Measurements from ENCODE around the gene FBXO45. TPM values are rescaled to one million over a fixed set of nuclear protein-coding genes. Genes with fewer than 3 reads are reported as not detected.

Gene FBXO45
- total and polyA plus RNA-seq, 2 of the 13 experiments (the other 11 are each of a cell fraction or from before 2014, with no cell fraction given) = 7.0 to 12.1 TPM

- in situ Hi-C loops (cut with HindIII; ENCODE audit: extremely low pct_ligation_motif_present, low pct_unique_long_range_greater_than_20kb) = no loop called here
- no peaks in the 10 kb centered on the region for H3K36me3 ChIP-seq (replicated peaks in 1 of 2; ENCODE audit: control insufficient read depth in 1 of 2, insufficient read depth in 2 of 2, low read length in 2 of 2)
- ChIA-PET CTCF (ENCODE audit: low intra/inter-chr PET ratio, low total read pairs) (no interaction called here), POLR2A (no interaction called here)
- peak overlapping the region in 1 of 3 experiments; percentile 7; a peak in 2 of 6 replicates for H3K4me3 ChIP-seq (replicated peaks in 1 of 3; ENCODE audit: insufficient read depth in 1 of 3, low read depth in 2 of 3, low read length in 3 of 3)
- H3K4me2 ChIP-seq (ENCODE audit: low read depth, low read length) = peak overlapping the region; percentile 27; the same call in 1 of the 2 replicates
- 26% methylated on average over 9 of the region's 10 CpGs for WGBS (ENCODE audit: low lambda C conversion rate)
- no TSS peak for BruUV-seq (replicated peaks)
- no peaks in the 10 kb centered on the region for H3K9me3 ChIP-seq (ENCODE audit: low read length)
- intact Hi-C loops (cut with micrococcal nuclease; ENCODE audit: unreplicated experiment) = no loop called here
- H3K27me3 ChIP-seq (ENCODE audit: control insufficient read depth in 1 of 2, insufficient read depth in 2 of 2, low read length in 2 of 2) = peaks cover 0 to 13% of the 10 kb centered on the region in 2 experiments; a peak in 3 of 5 replicates
- TF ChIP-seq CBX1 (IDR thresholded peaks at IDR 0.05; ENCODE audit: low read depth) = no peak
- no peak for TF ChIP-seq HNRNPUL1 (IDR thresholded peaks at IDR 0.05; ENCODE audit: low read depth, low read length)
- no peak for TF ChIP-seq ZNF33B (CRISPR knock-in tag; IDR thresholded peaks at IDR 0.05)
- no peak for TF ChIP-seq SCMH1 (CRISPR knock-in tag; IDR thresholded peaks at IDR 0.05; ENCODE audit: borderline replicate concordance)
- no peak; the same call in 2 of the 3 replicates for ATAC-seq
- no peak overlapping the region for H3K9ac ChIP-seq (ENCODE audit: insufficient read depth, low read depth, low read length)
- DNase-seq (ENCODE audit: low spot score) = no peak
- H2AFZ ChIP-seq (ENCODE audit: low read length) = no peak overlapping the region
- peaks cover 25% of the 10 kb centered on the region for H3K4me1 ChIP-seq (ENCODE audit: insufficient read depth, low read length)
- FAIRE-seq = no peak
- no peaks in the 10 kb centered on the region for H3K79me2 ChIP-seq (ENCODE audit: insufficient read depth, low read length)
- H3K27ac ChIP-seq (ENCODE audit: extremely low read length, insufficient read depth, low read length) = no peak overlapping the region
- no peaks in the 10 kb centered on the region for H4K20me1 ChIP-seq (ENCODE audit: insufficient read depth, low read length)
These were observed 51.7 kb downstream of the FBXO45 start for GRCh38 chr3:196620161-196620604.

- ChIA-PET POLR2A (no interaction called here), CTCF (ENCODE audit: low intra/inter-chr PET ratio, low total read pairs) (no interaction called here)
- 38% methylated on average over 2 of the region's 2 CpGs for WGBS (ENCODE audit: low lambda C conversion rate)
- ATAC-seq (no peak), FAIRE-seq (no peak), DNase-seq (ENCODE audit: low spot score) (no peak)
- intact Hi-C loops (cut with micrococcal nuclease; ENCODE audit: unreplicated experiment) (no loop called here), in situ Hi-C loops (cut with HindIII; ENCODE audit: extremely low pct_ligation_motif_present, low pct_unique_long_range_greater_than_20kb) (no loop called here)
- Histone ChIP-seq H3K4me3 (replicated peaks in 1 of 3; ENCODE audit: insufficient read depth in 1 of 3, low read depth in 2 of 3, low read length in 3 of 3) (no peak overlapping the region), H3K4me2 (ENCODE audit: low read depth, low read length) (no peak overlapping the region), H3K27ac (ENCODE audit: extremely low read length, insufficient read depth, low read length) (no peak overlapping the region), H2AFZ (ENCODE audit: low read length) (no peak overlapping the region), H4K20me1 (ENCODE audit: insufficient read depth, low read length) (no peaks in the 10 kb centered on the region), H3K9me3 (ENCODE audit: low read length) (no peaks in the 10 kb centered on the region), H3K27me3 (ENCODE audit: control insufficient read depth in 1 of 2, insufficient read depth in 2 of 2, low read length in 2 of 2) (peaks cover 0 to 15% of the 10 kb centered on the region in 2 experiments; a peak in 3 of 5 replicates), H3K9ac (ENCODE audit: insufficient read depth, low read depth, low read length) (no peak overlapping the region), H3K4me1 (ENCODE audit: insufficient read depth, low read length) (peaks cover 25% of the 10 kb centered on the region), H3K79me2 (ENCODE audit: insufficient read depth, low read length) (no peaks in the 10 kb centered on the region), H3K36me3 (replicated peaks in 1 of 2; ENCODE audit: control insufficient read depth in 1 of 2, insufficient read depth in 2 of 2, low read length in 2 of 2) (no peaks in the 10 kb centered on the region)
- no TSS peak for BruUV-seq (replicated peaks)
- TF ChIP-seq ZNF362 (CRISPR knock-in tag; IDR thresholded peaks at IDR 0.05; ENCODE audit: borderline replicate concordance) = no peak
- TF ChIP-seq SP5 (CRISPR knock-in tag; IDR thresholded peaks at IDR 0.05; ENCODE audit: borderline replicate concordance, low read depth) = no peak
- no peak for TF ChIP-seq ZNF615 (CRISPR knock-in tag; IDR thresholded peaks at IDR 0.05; ENCODE audit: borderline replicate concordance)
- TF ChIP-seq CCDC6 (CRISPR knock-in tag; IDR thresholded peaks at IDR 0.05) = no peak
- no peak for TF ChIP-seq ZNF724P (CRISPR knock-in tag; IDR thresholded peaks at IDR 0.05; ENCODE audit: borderline replicate concordance)
- TF ChIP-seq ZNF710 (CRISPR knock-in tag; IDR thresholded peaks at IDR 0.05; ENCODE audit: borderline replicate concordance) = no peak
- no peak for TF ChIP-seq E2F1 (CRISPR knock-in tag; IDR thresholded peaks at IDR 0.05)
- no peak for TF ChIP-seq ATF7-NPFF (CRISPR knock-in tag; IDR thresholded peaks at IDR 0.05; ENCODE audit: low read depth)
- no peak for TF ChIP-seq ZSCAN31 (CRISPR knock-in tag; IDR thresholded peaks at IDR 0.05; ENCODE audit: low read depth)
- TF ChIP-seq ZBTB38 (CRISPR knock-in tag; IDR thresholded peaks at IDR 0.05) = no peak
- TF ChIP-seq ARNTL (CRISPR knock-in tag; IDR thresholded peaks at IDR 0.05) = no peak
These were observed 52.2 kb downstream of the FBXO45 start for GRCh38 chr3:196620684-196621083.
